DMS 273 (cell line): Measurements from ENCODE around the gene RICTOR.
"Not testable (repeated sequence)": the region's sequence is repeated elsewhere in the genome, so short reads cannot be mapped to it uniquely, and the experiment has no call there.

ENCODE experiments used
- DNase-seq: peaks from one replicate; lab custom pipeline; 2025; ENCODE audit not compliant: unreplicated experiment; lab: John Stamatoyannopoulos, UW

The RICTOR gene

DNA sequence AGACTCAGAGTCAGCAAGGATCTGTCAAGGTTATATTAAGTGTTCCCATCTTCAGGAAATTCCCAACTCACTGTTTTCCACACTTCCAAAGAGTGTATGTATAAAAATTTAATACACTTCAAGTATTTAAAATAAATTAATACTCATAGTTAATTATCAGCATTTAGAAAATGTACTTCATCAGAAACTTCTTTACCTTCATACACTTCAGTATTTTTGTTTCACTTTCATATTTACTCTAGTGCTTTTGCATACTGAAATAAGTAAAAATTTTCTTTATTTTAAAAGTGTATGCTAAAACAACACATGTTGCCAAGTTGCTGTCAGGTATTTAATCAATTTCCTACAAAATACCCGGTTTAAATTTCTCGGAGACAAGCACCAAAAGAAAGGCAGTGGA, 16.5 kb downstream of the RICTOR start:
- DNase-seq, result no peak

DNA sequence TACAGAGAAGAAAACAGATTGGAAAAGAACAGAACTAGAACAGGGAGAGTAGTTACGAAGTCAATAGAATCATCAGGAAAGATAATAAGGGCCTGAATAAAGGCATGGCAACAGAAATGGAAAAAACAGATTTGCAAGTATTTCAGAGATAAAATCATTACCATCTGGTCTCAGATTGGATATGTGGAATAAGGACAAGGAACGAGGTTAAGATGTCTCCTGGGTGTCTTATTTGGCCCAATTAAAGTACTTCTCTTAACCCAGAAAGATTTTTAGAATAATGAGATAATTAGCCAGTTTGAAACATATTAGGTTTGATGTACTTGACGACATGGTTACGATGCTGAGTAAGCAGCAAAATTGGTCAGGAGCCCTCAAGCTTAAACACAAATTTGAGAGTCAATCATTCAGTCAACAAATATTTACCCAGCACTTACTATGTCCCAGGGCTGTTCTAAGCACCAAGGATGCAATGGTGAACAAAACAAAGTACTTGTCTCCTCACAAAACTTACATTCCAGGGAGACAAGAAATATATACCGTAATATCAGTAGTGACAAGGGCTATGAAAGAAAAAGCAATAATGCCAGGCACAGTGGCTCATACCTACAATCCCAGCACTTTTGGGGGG, 18.3 kb downstream of the RICTOR start:
- DNase-seq, result no peak

DNA sequence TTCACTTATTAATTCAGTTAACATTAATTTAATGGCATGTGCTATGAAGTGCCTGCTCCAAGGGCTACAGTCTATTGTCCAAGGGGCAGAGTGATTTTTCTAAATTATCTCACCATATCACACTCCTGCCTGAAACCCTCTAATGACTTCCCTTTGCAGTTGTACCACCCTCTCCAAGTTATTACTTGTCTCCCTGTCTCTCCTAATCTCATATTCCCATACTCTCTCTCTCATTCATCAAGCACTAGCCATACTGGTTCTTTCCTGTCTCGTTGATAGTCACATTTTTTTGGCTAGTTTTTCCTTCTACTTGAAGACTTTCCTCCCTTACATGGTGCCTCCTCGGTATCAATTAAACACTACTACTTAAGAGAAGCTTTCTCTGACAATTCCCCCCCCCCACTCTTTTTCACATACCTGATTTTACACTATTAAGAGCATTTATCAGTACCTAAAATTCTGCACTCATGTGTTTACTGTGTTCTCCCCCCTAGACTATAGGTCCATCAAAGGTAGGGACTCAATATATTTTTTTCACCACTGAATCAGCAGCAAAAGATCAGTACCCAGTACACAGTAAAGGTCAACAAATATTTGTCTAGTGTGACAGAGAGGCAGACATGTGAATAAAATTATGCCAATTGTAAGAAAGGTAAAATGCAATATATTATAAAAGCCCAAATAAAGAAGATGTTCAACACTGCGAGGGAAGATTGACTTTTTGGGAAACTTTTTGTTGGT, 19.0 kb downstream of the RICTOR start:
- no peak for DNase-seq

DNA sequence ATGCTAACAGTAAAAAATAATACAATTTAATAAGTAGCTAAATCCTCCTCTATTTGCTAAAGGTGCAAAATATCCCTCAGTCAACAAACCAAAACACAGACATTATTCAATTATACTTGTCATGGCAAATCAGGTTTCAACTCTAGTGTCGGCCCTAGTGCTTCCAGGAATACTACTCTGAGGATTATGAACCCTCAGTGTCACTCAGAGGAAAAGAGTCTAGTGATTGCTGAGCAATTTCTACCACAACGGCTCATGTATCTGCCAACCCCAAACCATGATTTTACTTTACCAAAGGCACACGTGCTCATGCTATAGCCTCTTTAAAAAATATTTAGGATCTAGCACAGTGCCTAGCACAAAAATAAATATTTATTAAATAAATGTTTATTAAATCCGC, 21.0 kb downstream of the RICTOR start:
- no peak for DNase-seq

DNA sequence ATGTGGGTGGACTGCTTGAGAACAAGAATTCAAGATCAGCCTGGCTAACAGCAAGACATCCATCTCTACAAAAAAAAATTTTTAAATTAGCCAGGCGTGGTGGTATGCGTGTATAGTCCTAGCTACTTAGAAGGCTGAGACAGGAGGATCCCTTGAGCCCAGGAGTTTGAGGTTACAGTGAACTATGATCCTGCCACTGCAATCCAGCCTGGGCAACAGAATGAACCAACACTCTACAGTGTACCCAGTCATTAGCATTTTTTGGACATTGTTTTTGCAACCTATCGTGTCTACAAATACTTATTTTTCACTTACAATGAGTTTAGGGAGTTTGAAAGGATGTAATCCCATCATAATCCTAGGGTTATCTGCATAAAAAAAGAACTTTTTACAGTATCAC, 22.1 kb downstream of the RICTOR start:
- DNase-seq, result no peak

DNA sequence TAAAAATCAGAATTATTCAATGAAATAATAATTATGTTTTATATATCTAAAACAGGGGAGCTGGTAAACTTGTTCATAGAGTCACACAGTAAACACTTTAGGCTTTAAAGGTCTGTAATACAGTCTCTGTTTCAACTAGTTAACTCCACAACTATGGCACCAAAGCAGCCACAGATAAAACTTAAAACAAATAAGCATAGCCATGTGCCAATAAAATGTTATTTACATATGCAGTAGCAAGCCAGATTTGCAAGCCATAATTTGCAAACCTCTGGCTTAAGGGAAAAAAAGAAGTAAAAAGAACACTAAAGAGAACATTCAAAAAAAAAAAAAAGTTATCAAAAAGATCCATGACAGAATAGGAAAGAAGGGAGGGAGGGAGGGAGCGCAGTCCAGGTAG, 24.9 kb downstream of the RICTOR start:
- DNase-seq, result no peak

DNA sequence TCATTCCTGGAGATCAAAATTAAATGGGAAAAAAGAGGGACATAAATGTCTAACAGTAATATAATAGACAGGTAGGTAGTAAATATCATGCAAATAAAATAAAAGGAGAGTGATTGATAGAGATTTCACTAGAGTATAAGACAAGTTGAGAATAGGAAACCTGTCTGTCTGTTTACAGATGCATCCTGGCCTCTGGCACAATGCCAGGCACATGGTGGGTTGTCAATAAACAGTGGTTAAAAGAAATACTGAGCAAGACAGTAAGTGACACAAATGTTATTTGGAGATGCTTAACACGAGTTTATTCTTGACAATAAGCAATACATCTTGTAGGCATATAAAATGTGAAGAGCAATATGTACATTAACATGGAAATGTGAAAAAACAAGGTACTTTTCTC, 33.3 kb downstream of the RICTOR start:
- DNase-seq, result peak; percentile 25

DNA sequence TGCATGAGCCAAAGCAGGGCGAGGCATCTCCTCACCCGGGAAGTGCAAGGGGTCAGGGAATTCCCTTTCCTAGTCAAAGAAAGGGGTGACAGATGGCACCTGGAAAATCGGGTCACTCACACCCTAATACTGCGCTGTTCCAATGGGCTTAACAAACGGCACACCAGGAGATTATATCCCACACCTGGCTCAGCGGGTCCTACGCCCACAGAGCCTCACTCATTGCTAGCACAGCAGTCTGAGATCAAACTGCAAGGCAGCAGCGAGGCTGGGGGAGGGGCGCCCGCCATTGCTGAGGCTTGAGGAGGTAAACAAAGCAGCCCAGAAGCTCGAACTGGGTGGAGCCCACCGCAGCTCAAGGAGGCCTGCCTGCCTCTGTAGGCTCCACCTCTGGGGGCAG, 39.7 kb downstream of the RICTOR start:
- not testable (repeated sequence) for DNase-seq

DNA sequence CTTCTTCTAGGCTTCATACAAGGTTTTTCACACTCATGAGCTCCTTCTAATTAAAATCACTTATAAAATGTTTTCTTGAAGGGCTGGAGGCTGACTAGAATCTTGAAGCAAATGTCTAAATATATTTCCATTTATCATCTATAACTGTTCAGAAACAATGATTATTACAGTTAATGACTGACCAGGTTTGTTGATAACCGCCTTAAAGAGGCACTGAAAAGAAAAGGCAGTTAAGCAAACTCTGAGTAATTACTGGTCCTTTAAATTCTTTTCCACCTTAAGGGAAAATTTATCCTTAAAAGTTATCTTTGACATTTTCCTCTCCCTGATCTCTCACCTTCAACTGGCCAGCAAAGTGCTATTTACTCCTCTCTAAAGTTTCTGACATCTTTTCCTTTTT, 43.2 kb downstream of the RICTOR start:
- no peak for DNase-seq

DNA sequence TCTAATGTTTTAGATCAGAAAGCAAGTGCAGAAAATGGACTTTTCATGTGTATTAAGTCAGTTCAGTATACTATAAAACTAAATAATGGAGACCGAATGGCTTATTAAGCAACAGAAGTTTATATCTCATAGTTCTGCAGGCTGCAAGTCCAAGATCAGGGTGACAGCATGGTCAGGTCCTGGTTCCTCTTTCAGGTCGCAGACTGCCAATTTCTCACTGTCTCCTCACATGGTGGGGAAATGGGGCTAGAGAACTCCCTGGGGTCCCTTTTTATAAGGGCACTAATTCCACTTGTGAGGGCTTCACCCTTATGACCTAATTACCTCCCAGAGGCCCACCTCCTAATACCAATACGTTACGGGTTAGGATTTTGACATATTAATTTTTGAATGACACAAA, 48.7 kb downstream of the RICTOR start:
- DNase-seq, result no peak

DNA sequence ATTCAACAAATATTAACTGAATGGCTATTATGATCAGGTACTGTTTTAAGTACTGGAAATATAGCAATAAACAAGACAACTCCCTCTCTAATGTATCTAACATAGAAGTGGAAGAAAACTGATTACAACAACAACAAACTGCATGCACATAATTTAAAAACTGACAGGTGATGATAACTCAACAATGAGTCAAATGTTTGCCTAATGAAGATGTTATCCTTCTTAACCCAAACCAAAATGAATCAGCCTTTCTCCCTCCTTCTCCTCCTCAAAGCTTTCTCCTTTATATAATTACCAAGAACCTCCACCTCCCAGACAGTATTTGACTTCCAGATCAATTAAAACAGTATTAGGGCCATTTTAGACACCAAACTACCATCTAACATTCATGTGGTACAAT, 49.3 kb downstream of the RICTOR start:
- no peak for DNase-seq

DNA sequence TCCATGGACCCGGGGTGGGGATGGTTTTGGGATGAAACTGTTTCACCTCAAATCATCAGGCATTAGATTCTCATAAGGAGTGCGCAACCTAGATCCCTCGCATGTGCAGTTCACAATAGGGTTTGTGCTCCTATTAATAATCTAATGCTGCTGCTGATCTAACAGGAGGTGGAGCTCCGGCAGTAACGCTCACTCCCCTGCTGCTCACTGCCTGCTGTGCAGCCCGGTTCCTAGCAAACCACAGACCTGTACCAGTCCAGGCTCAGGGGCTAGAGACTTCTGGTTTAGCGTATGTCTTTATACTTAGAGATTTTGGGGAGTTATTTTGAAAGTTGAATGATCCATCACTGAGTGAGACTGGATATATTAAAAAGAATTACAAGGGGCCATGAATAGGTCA, 50.2 kb downstream of the RICTOR start:
- DNase-seq, result no peak

DNA sequence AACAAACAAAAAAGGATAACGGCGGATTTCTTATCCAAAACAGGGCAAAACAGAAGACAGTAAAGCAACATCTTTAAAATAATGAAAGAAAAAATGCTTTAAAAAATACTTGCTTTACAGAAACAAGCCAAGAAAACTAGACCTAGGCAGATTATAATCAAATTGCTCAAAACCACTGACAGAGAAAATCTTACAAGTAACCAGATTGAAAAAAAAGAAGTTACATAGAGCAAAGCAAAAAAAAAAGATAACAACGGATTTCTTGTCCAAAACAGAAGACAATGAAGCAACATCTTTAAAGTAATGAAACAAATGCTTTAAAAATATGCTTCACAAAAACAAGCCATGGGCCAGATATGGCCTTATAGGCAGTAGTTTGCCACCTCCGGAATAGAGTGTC, 51.1 kb downstream of the RICTOR start:
- no peak for DNase-seq

DNA sequence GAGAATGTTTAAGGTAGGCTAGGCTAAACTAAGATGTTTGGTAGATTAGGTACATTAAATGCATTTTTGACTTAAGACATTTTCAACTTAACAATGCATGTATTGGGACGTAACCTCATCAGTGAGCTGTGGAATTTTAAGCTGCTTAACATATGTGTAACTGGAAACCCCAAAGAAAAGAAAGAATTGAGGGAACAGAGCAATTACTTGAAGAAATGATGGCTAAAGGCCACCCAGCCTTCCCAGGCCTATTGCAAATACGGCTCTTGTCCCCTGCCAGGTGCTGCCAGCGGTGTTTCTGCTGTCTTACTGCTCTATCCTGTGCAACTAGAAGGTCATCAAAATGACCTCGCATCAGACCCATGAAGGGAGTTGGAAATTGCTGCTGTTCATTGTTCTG, 52.0 kb downstream of the RICTOR start:
- no peak for DNase-seq

DNA sequence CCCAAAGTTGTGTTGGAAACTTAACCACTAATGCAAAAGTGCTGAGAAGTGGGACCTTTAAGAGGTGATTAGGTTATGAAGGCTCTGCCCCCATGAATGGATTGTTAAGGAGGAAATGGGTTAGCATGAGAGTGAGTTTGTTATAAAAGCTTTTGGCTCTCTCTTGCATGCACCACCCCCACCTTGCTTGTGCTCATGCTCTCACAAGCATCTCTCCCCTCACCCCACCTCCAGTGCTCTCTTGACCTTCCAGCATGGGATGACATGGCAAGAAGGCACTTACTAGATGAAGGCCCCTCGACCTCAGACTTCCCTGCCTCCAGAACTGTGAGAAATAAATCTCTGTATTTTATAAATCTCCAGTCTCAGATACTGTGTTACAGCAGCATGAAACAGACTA, 52.8 kb downstream of the RICTOR start:
- no peak for DNase-seq

DNA sequence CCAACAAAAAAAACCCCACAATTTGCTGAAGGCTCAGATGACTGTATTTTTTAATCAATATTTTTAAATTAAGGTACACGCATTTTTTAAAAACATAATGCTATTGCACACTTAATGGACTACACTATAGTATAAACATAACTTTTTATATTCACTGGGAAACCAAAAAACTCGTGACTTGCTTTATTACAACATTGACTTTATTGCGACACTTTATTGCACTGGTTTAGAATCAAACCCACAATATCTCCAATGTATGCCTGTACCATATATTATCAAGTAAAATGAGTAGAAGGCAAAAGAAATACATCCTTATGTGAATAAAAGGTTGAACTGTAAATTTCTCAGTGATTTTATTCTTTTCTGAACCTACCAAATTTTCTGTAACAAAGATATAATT, 53.7 kb downstream of the RICTOR start:
- no peak for DNase-seq

DNA sequence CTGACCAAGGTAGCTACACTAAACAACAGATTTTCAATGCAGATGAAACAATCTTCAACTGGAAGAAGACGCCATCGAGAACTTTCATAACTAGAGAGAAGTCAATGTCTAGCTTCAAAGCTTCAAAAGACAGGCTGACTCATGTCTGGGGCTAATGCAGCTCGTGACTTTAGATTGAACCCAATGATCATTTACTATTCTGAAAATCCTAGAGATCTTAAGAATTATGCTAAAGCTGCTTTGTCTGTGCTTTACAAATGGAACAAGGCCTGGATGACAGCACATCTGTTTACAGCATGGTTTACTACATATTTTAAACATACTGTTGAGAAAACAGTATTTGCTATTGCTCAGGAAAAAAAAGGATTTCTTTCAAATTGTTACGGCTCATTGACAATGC, 54.9 kb downstream of the RICTOR start:
- DNase-seq, result no peak

DNA sequence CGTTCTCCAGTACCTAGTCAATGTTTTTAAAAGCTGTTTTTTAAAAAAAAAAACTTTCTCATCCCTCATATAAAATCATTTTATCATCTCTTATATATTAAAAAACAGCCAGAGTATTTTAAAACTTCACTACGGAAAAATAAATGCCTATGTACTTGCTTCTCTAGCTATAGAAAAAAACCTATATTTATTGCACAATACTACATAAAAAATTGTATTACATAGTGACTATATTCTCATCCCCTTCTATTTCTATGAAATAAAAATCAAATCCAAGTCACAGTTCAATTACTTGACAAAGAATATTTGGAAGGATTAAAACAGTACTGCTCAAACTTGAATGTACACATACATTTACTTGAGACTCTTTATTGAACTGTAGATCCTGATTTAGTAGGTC, 56.7 kb downstream of the RICTOR start:
- no peak for DNase-seq

DNA sequence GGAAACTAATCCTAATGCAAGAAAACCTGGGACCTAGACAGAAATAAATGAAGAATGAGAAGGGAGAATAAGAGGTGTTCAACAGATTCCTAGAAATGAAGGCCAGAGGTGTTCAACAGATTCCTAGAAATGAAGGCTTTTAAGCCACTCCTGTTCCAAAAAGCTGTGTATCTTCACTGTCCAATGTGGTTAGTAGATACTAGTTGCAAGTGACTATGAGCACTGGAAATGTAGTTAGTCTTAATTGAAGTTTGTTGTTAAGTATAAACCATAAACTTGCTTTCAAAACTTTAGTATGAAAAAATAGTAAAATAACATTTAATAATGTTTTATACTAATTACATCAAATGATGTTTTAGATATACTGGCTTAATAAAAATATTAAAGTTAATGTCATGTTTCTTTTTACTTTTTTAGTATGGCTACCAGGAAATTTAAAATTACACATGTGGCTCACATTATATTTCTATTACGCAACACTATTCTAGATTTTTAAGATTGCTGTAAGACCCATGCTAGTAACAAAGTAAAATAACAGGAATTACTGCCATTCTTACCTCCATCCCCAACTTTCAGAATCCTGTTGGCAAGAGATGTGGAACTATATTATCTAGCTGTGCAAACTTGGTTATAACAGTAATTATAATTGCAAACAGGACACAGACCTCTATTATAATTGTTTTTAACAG, 57.5 kb downstream of the RICTOR start:
- DNase-seq, result no peak

DNA sequence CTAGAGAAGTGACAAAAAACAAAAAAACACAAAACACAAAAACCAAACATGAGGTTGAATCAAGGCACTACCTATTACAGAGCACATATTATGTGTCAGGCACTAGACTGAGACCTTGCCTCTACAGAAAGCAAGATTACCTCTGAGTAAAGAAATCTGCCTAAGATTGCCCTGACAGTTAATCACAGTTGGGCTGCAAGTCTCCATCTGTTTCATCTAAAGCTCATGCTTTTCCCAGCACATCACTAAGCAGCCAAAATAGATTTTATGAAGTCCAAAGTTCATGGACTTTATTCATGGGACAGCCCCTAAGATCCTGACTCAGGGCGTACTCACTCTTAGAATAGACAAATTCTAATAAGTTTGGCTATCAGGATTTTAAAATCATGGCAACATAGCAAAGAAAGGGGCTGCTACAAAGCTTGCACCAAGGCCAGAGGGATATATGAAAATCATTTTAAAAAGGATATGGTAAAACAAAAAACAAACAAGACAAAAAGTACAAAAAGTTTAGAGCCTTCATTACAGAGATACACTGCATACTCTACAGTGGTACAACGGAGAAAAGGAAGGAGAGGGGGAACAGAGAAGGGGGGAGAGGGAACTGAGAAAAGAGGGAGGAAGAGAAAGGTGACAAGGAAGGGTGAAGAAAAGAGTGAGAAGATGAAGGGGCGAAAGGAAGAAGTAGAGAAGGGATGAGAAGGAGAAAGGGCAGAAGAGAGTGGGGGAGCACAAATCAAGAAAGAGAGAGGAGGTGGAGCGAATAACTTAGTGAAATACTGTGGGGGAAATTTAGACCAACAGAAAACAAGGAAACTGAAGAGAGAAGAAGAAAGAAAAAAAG, 58.2 kb downstream of the RICTOR start:
- DNase-seq, result peak; percentile 38

DNA sequence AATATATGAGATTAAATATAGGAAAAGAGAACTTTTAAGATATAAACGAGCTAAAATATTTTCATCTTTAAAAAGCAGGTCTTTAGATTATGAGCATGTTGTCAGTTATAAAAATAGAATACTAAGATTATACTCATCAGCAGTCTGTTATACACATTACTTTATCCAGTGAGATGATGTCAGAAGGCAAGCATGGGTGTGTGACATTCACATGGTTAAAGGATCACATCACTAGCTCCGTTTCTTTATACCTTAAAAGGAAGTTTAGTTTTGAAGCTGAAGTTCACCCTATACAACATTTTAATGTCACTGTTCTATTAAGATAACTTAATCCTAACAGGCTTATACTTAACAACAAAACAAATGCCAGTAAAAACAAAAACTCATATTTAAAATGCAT, 59.6 kb downstream of the RICTOR start:
- DNase-seq, result no peak

DNA sequence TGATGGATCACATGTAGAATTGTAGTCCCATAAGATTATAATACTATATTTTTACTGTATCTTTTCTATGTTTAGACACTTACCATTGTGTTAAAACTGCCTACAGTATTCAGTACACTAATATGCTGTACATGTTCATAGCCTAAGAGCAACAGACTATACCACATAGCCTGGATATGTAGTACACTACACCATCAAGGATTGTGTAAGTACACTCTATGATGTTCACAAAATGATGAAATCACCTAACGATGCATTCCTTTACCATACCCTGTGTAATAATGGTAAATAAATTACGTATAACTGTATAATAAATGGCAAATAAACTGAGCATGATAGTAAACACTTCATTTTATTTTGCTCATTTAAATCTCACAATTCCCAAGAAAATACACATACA, 60.3 kb downstream of the RICTOR start:
- DNase-seq, result no peak
